GM12878 (cell line): ENCODE measurements around the gene AKAP8.
"Not testable (repeated sequence)": the region's sequence is repeated elsewhere in the genome, so short reads cannot be mapped to it uniquely, and the experiment has no call there.

ENCODE experiments used
- EP300 ChIP-seq, 2 experiments: fragments of 150-350 bp in 1 of 2; IDR thresholded peaks; 2 replicates each; pipeline ENCODE4 v1.6.1; 2011 to 2012; ENCODE audit warnings: low read depth in 2 of 2, low read length in 2 of 2, borderline replicate concordance in 1 of 2, improper control_type of control experiment in 1 of 2, inconsistent platforms in 1 of 2; ENCODE audit not compliant: control insufficient read depth in 1 of 2
- RELA ChIP-seq: fragments of 450-650 bp; IDR thresholded peaks from 2 replicates; pipeline ENCODE4 v1.8.0; 2014; ENCODE audit warnings: borderline replicate concordance; ENCODE audit not compliant: partially characterized antibody
- TF ChIP-seq, protein P1 (sequence below): IDR thresholded peaks from 2 replicates; pipeline ENCODE4 v1.6.1; 2012; ENCODE audit warnings: low read length, inconsistent platforms

DNA sequence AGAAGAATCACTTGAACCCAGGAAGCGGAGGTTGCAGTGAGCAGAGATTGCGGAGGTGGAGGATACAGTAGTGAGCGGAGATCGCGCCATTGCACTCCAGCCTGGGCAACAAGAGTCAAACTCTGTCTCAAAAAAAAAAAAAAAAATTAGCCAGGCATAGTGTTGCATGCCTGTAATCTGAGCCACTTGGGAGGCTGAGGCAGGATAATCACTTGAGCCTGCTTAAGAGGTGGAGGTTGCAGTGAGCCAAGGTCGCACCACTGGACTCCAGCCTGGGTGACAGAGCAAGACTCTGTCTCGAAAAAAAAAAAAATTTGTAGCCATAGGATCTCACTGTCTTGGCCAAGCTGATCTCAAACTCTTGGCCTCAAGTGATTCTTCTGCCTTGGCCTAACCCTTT is 43.6 kb downstream of the AKAP8 start:
- TF ChIP-seq EP300 (IDR thresholded peaks at IDR 0.05; ENCODE audit: borderline replicate concordance in 1 of 2, control insufficient read depth in 1 of 2, low read depth in 2 of 2, low read length in 2 of 2); RELA: not testable (repeated sequence)
- TF ChIP-seq, protein P1, sequence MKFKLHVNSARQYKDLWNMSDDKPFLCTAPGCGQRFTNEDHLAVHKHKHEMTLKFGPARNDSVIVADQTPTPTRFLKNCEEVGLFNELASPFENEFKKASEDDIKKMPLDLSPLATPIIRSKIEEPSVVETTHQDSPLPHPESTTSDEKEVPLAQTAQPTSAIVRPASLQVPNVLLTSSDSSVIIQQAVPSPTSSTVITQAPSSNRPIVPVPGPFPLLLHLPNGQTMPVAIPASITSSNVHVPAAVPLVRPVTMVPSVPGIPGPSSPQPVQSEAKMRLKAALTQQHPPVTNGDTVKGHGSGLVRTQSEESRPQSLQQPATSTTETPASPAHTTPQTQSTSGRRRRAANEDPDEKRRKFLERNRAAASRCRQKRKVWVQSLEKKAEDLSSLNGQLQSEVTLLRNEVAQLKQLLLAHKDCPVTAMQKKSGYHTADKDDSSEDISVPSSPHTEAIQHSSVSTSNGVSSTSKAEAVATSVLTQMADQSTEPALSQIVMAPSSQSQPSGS: not testable (repeated sequence)
